Stomach (tissue), 9 donors: Measurements from ENCODE around the gene TRAPPC3. TPM values are rescaled to one million over a fixed set of nuclear protein-coding genes. Genes with fewer than 3 reads are reported as not detected.
A peak's percentile ranks its signal among the peaks of the same experiment; 100 is the strongest.

Source experiments
- DNase-seq, 2 donors: peaks; one replicate each; pipeline versions ENCODE4 v3.0.0 to v3.0.0-alpha.2; 2013 to 2019
- H3K27ac ChIP-seq, 5 donors: fragments of 200-600 bp in 4 of 5; sonication (generic) in 4 of 5; one replicate each; pipeline ENCODE4 v1.5.1; 2013 to 2019; ENCODE audit warnings: mild to moderate bottlenecking in 1 of 5, moderate library complexity in 1 of 5
- H3K27me3 ChIP-seq, 3 donors: fragments of 200-600 bp; sonication (generic); one replicate each; pipeline ENCODE4 v1.5.1; 2017 to 2019; ENCODE audit warnings: mixed run types in 1 of 3
- H3K36me3 ChIP-seq, 4 donors: fragments of 200-600 bp; sonication (generic); 1 replicate in 3 of 4; 2 replicates in 1 of 4; pipeline ENCODE4 v1.5.1; 2016 to 2019
- H3K4me1 ChIP-seq, 4 donors: fragments of 200-600 bp; sonication (generic); one replicate each; pipeline ENCODE4 v1.5.1; 2016 to 2019
- H3K4me3 ChIP-seq, 4 donors: fragments of 200-600 bp; sonication (generic) in 3 of 4; one replicate each; pipeline ENCODE4 v1.5.1; 2016 to 2019; ENCODE audit warnings: mild to moderate bottlenecking in 1 of 4
- H3K9me3 ChIP-seq, 4 donors: fragments of 200-600 bp; sonication (generic); one replicate each; pipeline ENCODE4 v1.5.1; 2016 to 2019
- EP300 ChIP-seq: sonication (generic); formaldehyde crosslinking; IDR thresholded peaks from one replicate; pipeline ENCODE4 v1.6.1; 2017; ENCODE audit warnings: antibody characterized with exemption
- POLR2A ChIP-seq, 4 donors: fragments of 450-650 bp; IDR thresholded peaks; one replicate each; pipeline ENCODE4 v1.6.1; 2016; ENCODE audit warnings: antibody characterized with exemption in 4 of 4, control low read depth in 2 of 4, mild to moderate bottlenecking in 1 of 4, moderate library complexity in 1 of 4
- POLR2AphosphoS5 ChIP-seq, 3 donors: sonication (generic); formaldehyde crosslinking; IDR thresholded peaks; one replicate each; pipeline ENCODE4 v1.6.1; 2016; ENCODE audit warnings: antibody characterized with exemption in 3 of 3
- whole genome bisulfite sequencing, 5 donors: extraction: QIAGEN DNeasy Blood & Tissue Kit in 3 of 5; methylation state at CpG; one replicate each; pipeline versions ENCODE4 v1.1.5 to v1.1.7; 2013 to 2018; 5-methylcytosine and 5-hydroxymethylcytosine counted together
- intact Hi-C: fragments of 100-400 bp; cut with DNase I; formaldehyde crosslinking; loops from one replicate; pipeline ENCODE4 v1.15.1; 2023; ENCODE audit warnings: low total_unique reads
- polyA plus RNA-seq, 3 donors: library from polyadenylated mRNA; stranded (reverse); fragments of 200-250 nt; gene quantifications; one replicate each; pipeline ENCODE4 v1.2.3, GENCODE V29; 2013
- total RNA-seq, 5 donors: library from RNA; depleted of rRNA; stranded (reverse); fragments of >200 nt; gene quantifications; one replicate each; pipeline versions ENCODE4 v1.1.0 to v1.2.3, GENCODE V29; 2014 to 2016
- TF ChIP-seq, protein P1 (sequence below), 7 experiments: fragments of 450-650 bp in 4 of 7; fragments of 200-600 bp in 3 of 7; sonication (generic) in 3 of 7; IDR thresholded peaks; one replicate each; pipeline ENCODE4 v1.5.1; 2016 to 2019; ENCODE audit warnings: antibody characterized with exemption in 7 of 7, control low read depth in 2 of 7, mild to moderate bottlenecking in 1 of 7
- donor health status: healthy with polysubstance abuse.
- donor health status: Bipolar disorder and iron deficiency.
- donor health status: healthy.

Gene TRAPPC3
- total and polyA plus RNA-seq, 8 donors: 8.9 to 64.0 (median 60.9) TPM

DNA sequence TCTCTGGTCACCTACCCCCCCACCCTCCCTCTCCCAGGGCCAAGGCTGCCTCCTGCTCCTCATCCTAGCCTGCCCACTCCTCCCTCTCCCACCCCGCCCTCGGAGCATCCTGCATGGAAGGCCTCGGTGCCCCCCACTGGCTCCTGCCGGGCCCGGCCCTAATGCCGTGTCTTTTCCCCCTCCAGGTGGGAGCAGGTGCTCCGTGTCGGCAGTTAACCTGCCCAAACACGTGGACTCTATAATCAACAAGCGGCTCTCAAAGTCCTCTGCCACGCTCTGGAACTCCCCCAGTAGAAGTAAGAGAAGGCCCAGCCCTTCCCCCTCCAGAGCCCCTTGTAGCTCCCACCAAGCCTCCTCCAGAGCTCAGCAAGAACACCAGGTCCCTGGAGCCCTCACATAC is 25.4 kb upstream of the TRAPPC3 start:
- H3K4me1 ChIP-seq: peaks cover 22 to 60% (median 47%) of the 10 kb centered on the region in 4 donors
- peaks cover 84 to 100% (median 95%) of the 10 kb centered on the region in 4 donors for H3K36me3 ChIP-seq
- 58 to 91% (median 77%) methylated on average over 3 to 11 of the region's 11 CpGs for WGBS, 5 donors
- DNase-seq: no peak
- no peaks in the 10 kb centered on the region for H3K9me3 ChIP-seq
- H3K27me3 ChIP-seq: no peaks in the 10 kb centered on the region
- H3K4me3 ChIP-seq: no peak overlapping the region
- TF ChIP-seq, protein P1, sequence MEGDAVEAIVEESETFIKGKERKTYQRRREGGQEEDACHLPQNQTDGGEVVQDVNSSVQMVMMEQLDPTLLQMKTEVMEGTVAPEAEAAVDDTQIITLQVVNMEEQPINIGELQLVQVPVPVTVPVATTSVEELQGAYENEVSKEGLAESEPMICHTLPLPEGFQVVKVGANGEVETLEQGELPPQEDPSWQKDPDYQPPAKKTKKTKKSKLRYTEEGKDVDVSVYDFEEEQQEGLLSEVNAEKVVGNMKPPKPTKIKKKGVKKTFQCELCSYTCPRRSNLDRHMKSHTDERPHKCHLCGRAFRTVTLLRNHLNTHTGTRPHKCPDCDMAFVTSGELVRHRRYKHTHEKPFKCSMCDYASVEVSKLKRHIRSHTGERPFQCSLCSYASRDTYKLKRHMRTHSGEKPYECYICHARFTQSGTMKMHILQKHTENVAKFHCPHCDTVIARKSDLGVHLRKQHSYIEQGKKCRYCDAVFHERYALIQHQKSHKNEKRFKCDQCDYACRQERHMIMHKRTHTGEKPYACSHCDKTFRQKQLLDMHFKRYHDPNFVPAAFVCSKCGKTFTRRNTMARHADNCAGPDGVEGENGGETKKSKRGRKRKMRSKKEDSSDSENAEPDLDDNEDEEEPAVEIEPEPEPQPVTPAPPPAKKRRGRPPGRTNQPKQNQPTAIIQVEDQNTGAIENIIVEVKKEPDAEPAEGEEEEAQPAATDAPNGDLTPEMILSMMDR (IDR thresholded peaks at IDR 0.05): no peak
- no peak for TF ChIP-seq POLR2A (IDR thresholded peaks at IDR 0.05)
- intact Hi-C loops: no loop called here
- peak overlapping the region in 4 of 5 donors; percentile 3 to 82 (median 24) for H3K27ac ChIP-seq

- Histone ChIP-seq H3K4me3 (no peak overlapping the region), H3K27me3 (no peaks in the 10 kb centered on the region), H3K9me3 (no peaks in the 10 kb centered on the region), H3K36me3 (peaks cover 68 to 86% (median 78%) of the 10 kb centered on the region in 4 donors), H3K27ac (peak overlapping the region in 3 of 5 donors; percentile 2 to 46 (median 36)), H3K4me1 (peaks cover 18 to 58% (median 41%) of the 10 kb centered on the region in 4 donors)
- 82 to 95% (median 85%) methylated on average over 2 of the region's 2 CpGs for WGBS, 5 donors
- no peak for TF ChIP-seq EP300
- TF ChIP-seq, protein P1 (IDR thresholded peaks at IDR 0.05): no peak
- TF ChIP-seq POLR2AphosphoS5 (IDR thresholded peaks at IDR 0.05): no peak
- no peak for TF ChIP-seq POLR2A (IDR thresholded peaks at IDR 0.05)
- no peak for DNase-seq
- intact Hi-C loops: no loop called here
Measured at GRCh38 chr1:36172983-36173382, 23.7 kb upstream of the TRAPPC3 start.

- Histone ChIP-seq H3K27me3 (no peaks in the 10 kb centered on the region), H3K36me3 (peaks cover 60 to 85% (median 77%) of the 10 kb centered on the region in 4 donors), H3K27ac (peak overlapping the region in 2 of 5 donors; percentile 23 to 46), H3K4me3 (no peak overlapping the region), H3K4me1 (peaks cover 14 to 62% (median 41%) of the 10 kb centered on the region in 4 donors), H3K9me3 (no peaks in the 10 kb centered on the region)
- no peak for TF ChIP-seq EP300
- TF ChIP-seq POLR2AphosphoS5 (IDR thresholded peaks at IDR 0.05): no peak
- no peak for TF ChIP-seq POLR2A (IDR thresholded peaks at IDR 0.05)
- TF ChIP-seq, protein P1 (IDR thresholded peaks at IDR 0.05): no peak
- 92 to 97% (median 95%) methylated on average over 19 to 21 of the region's 21 CpGs for WGBS, 5 donors
- intact Hi-C loops: no loop called here
- no peak for DNase-seq
Measured at GRCh38 chr1:36172017-36172747, 22.9 kb upstream of the TRAPPC3 start.

- Histone ChIP-seq H3K4me1 (peaks cover 14 to 73% (median 45%) of the 10 kb centered on the region in 4 donors), H3K36me3 (peaks cover 51 to 73% (median 64%) of the 10 kb centered on the region in 4 donors), H3K4me3 (no peak overlapping the region), H3K27ac (peak overlapping the region in 2 of 5 donors; percentile 37 to 98), H3K9me3 (no peaks in the 10 kb centered on the region), H3K27me3 (no peaks in the 10 kb centered on the region)
- 81 to 90% (median 87%) methylated on average over 11 to 12 of the region's 12 CpGs for WGBS, 5 donors
- DNase-seq: no peak
- TF ChIP-seq EP300: no peak
- intact Hi-C loops: no loop called here
Measured at GRCh38 chr1:36170643-36171412, 21.5 kb upstream of the TRAPPC3 start.
